D721Med (cell line): ENCODE measurements around the gene ATL1.

Source experiments
- DNase-seq: peaks from one replicate; pipeline ENCODE4 v3.0.0; 2011; ENCODE audit warnings: low spot score; ENCODE audit not compliant: insufficient read length
- FAIRE-seq: peaks from 2 replicates; lab custom pipeline; 2011; peaks lifted over from hg19 to GRCh38; lab: Jason Lieb, UNC
- TF ChIP-seq, protein P1 (sequence below): IDR thresholded peaks from 2 replicates; pipeline ENCODE4 v1.5.1; 2012; ENCODE audit warnings: mild to moderate bottlenecking, control low read depth; ENCODE audit not compliant: insufficient read depth; ENCODE audit errors: missing control alignments

The ATL1 gene

GRCh38 chr14:50530794-50531365, 29.1 kb upstream of the ATL1 start:
- TF ChIP-seq, protein P1, sequence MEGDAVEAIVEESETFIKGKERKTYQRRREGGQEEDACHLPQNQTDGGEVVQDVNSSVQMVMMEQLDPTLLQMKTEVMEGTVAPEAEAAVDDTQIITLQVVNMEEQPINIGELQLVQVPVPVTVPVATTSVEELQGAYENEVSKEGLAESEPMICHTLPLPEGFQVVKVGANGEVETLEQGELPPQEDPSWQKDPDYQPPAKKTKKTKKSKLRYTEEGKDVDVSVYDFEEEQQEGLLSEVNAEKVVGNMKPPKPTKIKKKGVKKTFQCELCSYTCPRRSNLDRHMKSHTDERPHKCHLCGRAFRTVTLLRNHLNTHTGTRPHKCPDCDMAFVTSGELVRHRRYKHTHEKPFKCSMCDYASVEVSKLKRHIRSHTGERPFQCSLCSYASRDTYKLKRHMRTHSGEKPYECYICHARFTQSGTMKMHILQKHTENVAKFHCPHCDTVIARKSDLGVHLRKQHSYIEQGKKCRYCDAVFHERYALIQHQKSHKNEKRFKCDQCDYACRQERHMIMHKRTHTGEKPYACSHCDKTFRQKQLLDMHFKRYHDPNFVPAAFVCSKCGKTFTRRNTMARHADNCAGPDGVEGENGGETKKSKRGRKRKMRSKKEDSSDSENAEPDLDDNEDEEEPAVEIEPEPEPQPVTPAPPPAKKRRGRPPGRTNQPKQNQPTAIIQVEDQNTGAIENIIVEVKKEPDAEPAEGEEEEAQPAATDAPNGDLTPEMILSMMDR: no peak
- FAIRE-seq (no peak), DNase-seq (no peak)

DNA sequence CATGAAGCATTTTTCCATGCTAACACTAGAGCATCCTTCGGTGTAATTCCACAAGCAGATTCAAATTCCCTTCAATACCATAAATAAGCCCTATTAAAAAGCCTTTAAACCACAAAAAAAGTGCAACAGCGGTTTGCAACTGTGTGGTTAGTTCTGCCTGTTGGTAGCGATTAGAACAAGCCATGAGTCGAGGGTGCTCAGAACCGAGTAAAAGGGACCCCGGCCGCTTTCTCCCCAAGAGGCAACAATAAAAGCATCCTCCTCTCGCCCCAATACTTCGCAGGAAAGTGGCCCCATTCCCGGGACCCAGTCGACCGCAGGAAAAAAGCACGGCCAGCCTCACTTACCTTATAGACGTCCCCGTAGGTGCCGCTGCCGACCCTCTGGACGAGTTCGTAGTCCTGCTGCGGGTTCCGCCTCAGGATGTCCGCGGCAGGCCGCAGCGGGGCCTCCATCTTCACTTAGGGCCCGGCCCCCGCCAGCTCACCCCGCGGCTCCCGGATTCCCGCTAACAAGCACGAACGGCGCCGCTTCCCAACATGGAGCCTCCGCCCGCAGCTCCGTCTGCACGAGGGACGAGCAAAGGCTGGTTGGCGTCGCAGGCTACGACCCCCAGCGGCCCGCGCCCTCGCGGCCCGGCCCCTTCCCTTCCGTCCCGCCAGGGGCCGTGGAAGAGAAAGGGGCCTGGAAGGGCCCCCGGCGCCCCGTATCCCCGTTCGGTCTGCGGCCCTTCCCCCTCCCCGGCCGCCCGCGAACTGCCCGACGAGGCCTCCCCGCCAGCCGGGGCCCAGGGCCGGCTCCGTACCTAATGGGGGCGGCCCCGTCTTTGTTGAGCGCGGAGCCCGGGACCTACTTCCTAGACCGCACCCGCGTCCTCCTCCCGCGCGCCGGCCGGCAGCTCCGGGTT, 28.1 kb upstream of the ATL1 start:
- no peak for DNase-seq
- TF ChIP-seq, protein P1: peak; percentile 1
- no peak for FAIRE-seq

- TF ChIP-seq, protein P1: peak; percentile 81
- DNase-seq: peak; percentile 72
- FAIRE-seq: no peak
Observed at GRCh38 chr14:50532502-50533240, 27.3 kb upstream of the ATL1 start, which contains the start of gene MAP4K5. Gene MAP4K5, minus strand, starts transcription at chr14:50532569. Its CDS starts 520 bp downstream, at chr14:50532049.

DNA sequence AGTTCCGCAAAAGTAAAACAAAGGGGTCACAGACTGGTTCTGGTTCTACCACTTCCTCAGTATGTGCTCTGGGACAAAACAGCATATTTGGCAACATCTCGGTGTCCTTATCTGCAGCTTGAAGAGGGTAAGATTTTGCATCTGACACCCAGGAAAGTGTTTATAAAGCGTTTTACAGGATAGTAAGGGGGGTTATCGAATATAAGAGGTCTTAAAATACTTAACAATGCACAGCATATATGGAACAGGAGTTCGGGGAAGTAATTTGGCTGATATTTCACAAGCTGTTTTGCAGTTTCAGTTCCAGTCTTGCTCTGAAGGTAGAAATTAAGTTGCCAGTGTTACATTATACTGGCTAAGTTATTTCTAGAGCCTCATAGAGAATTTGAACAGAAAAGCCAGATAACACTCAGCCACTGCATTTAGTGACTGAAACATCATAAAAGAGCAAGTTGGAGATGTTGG, 26.7 kb upstream of the ATL1 start:
- no peak for DNase-seq
- FAIRE-seq: no peak
- TF ChIP-seq, protein P1: no peak

- FAIRE-seq: no peak
- TF ChIP-seq, protein P1: no peak
- DNase-seq: no peak
Observed at GRCh38 chr14:50533806-50534205, 26.1 kb upstream of the ATL1 start.

- FAIRE-seq (no peak), DNase-seq (no peak)
- TF ChIP-seq, protein P1: no peak
Observed at GRCh38 chr14:50534416-50534815, 25.5 kb upstream of the ATL1 start.
